ENCODE measurements around the gene CREBBP. TPM values are rescaled to one million over a fixed set of nuclear protein-coding genes. Genes with fewer than 3 reads are reported as not detected.

Gene CREBBP
- total and polyA plus RNA-seq, 9 of the 15 experiments (the other 6 are each of a cell fraction or from before 2014, with no cell fraction given): 0.70 to 24.8 (median 5.6) TPM

DNA sequence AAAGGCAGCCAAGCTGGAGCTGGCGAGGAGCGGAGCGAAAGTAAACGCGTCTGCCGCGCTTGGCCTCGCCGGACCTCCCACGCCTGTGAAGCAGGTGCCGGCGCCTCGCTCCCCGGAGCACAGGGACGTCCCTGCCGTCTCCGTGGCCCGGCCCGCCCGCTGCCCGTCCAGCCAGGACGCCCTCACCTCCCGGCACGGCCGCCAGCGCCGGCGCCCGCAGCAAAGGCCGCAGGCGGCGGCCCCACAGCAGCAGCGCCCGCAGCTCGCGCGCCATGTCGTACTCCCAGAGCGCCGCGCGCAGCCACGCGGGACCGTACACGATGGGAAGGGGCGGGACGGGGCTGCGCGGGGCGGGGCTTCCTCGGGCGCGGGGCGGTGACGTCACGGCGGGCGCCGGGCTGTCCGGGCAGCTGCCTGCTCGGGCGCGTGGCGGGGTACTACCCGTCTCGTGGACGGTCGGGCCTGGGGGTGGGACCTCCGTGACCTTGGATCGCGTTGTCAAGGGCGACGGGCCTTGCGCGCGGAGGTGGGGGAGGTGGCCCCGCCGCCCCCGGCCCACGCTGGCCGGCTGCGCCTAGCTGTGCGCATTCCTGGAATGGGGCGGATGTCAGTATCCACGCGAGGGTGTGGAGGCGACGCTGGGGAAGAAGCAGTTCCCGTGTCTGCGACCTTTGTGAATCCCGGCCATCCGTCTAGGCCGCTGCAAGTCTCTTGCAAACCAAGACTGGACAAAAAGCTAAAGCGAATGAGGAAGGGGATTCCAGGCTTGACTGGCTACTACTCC lies 163.1 kb downstream of the CREBBP start, which contains the start of gene TRAP1 (continued):
- TF ChIP-seq ZNF124 (CRISPR knock-in tag; IDR thresholded peaks at IDR 0.05) (no peak), FOXA3 (CRISPR knock-in tag; conservative IDR thresholded peaks at IDR 0.05 in 1 of 2, IDR thresholded peaks at IDR 0.05 in 1 of 2) (no peak; a peak in 2 of 4 replicates), ARID1B (IDR thresholded peaks at IDR 0.05) (no peak), POLR2G (IDR thresholded peaks at IDR 0.05; ENCODE audit: low read depth, low read length) (peak; percentile 97), GTF2A2 (tag; IDR thresholded peaks at IDR 0.05) (no peak), MAFF (IDR thresholded peaks at IDR 0.05; ENCODE audit: low read length) (no peak), RBM25 (IDR thresholded peaks at IDR 0.05; ENCODE audit: low read depth, low read length, severe bottlenecking) (no peak), CBX3 (IDR thresholded peaks at IDR 0.05; ENCODE audit: borderline replicate concordance in 1 of 2, low read length in 2 of 2) (no peak), SRSF9 (IDR thresholded peaks at IDR 0.05; ENCODE audit: borderline replicate concordance, low read depth, low read length) (no peak)
- TF ChIP-seq, protein P1, sequence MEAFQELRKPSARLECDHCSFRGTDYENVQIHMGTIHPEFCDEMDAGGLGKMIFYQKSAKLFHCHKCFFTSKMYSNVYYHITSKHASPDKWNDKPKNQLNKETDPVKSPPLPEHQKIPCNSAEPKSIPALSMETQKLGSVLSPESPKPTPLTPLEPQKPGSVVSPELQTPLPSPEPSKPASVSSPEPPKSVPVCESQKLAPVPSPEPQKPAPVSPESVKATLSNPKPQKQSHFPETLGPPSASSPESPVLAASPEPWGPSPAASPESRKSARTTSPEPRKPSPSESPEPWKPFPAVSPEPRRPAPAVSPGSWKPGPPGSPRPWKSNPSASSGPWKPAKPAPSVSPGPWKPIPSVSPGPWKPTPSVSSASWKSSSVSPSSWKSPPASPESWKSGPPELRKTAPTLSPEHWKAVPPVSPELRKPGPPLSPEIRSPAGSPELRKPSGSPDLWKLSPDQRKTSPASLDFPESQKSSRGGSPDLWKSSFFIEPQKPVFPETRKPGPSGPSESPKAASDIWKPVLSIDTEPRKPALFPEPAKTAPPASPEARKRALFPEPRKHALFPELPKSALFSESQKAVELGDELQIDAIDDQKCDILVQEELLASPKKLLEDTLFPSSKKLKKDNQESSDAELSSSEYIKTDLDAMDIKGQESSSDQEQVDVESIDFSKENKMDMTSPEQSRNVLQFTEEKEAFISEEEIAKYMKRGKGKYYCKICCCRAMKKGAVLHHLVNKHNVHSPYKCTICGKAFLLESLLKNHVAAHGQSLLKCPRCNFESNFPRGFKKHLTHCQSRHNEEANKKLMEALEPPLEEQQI (IDR thresholded peaks at IDR 0.05): no peak
- TF ChIP-seq, protein P2, sequence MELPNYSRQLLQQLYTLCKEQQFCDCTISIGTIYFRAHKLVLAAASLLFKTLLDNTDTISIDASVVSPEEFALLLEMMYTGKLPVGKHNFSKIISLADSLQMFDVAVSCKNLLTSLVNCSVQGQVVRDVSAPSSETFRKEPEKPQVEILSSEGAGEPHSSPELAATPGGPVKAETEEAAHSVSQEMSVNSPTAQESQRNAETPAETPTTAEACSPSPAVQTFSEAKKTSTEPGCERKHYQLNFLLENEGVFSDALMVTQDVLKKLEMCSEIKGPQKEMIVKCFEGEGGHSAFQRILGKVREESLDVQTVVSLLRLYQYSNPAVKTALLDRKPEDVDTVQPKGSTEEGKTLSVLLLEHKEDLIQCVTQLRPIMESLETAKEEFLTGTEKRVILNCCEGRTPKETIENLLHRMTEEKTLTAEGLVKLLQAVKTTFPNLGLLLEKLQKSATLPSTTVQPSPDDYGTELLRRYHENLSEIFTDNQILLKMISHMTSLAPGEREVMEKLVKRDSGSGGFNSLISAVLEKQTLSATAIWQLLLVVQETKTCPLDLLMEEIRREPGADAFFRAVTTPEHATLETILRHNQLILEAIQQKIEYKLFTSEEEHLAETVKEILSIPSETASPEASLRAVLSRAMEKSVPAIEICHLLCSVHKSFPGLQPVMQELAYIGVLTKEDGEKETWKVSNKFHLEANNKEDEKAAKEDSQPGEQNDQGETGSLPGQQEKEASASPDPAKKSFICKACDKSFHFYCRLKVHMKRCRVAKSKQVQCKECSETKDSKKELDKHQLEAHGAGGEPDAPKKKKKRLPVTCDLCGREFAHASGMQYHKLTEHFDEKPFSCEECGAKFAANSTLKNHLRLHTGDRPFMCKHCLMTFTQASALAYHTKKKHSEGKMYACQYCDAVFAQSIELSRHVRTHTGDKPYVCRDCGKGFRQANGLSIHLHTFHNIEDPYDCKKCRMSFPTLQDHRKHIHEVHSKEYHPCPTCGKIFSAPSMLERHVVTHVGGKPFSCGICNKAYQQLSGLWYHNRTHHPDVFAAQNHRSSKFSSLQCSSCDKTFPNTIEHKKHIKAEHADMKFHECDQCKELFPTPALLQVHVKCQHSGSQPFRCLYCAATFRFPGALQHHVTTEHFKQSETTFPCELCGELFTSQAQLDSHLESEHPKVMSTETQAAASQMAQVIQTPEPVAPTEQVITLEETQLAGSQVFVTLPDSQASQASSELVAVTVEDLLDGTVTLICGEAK (IDR thresholded peaks at IDR 0.05): peak; percentile 53
- TF ChIP-seq, protein P2 (CRISPR knock-in tag; IDR thresholded peaks at IDR 0.05): no peak

All from K562 (cell line).